Prostate gland (tissue), 2 donors: ENCODE results near the gene OPN1SW. TPM values are rescaled to one million over a fixed set of nuclear protein-coding genes. Genes with fewer than 3 reads are reported as not detected.
A peak's percentile ranks its signal among the peaks of the same experiment; 100 is the strongest.

ENCODE experiments used
- DNase-seq: peaks from one replicate; pipeline ENCODE4 v3.0.0-alpha.2; 2019; ENCODE audit warnings: low spot score
- H3K27ac ChIP-seq, 2 donors: fragments of 200-600 bp; sonication (generic); 2 replicates each; pipeline ENCODE4 v1.5.1; 2017 to 2019
- H3K27me3 ChIP-seq: fragments of 200-600 bp; sonication (generic); replicated peaks from 2 replicates; pipeline ENCODE4 v1.5.1; 2019; ENCODE audit not compliant: insufficient read depth
- H3K36me3 ChIP-seq, 2 donors: fragments of 200-600 bp; sonication (generic); 1 replicate in 1 of 2; 2 replicates in 1 of 2; pipeline versions ENCODE4 v1.5.1 to v1.8.1; 2017 to 2019
- H3K4me1 ChIP-seq: fragments of 200-600 bp; sonication (generic); replicated peaks from 2 replicates; pipeline ENCODE4 v1.5.1; 2019
- H3K4me3 ChIP-seq, 2 donors: fragments of 200-600 bp; sonication (generic); 2 replicates each; pipeline ENCODE4 v1.5.1; 2017 to 2019
- H3K9me3 ChIP-seq: fragments of 200-600 bp; sonication (generic); 2 replicates; pipeline ENCODE4 v1.5.1; 2017
- POLR2A ChIP-seq: fragments of 450-650 bp; IDR thresholded peaks from one replicate; pipeline ENCODE4 v1.6.1; 2016; ENCODE audit warnings: antibody characterized with exemption, mild to moderate bottlenecking
- POLR2AphosphoS5 ChIP-seq: sonication (generic); formaldehyde crosslinking; IDR thresholded peaks from one replicate; pipeline ENCODE4 v1.6.1; 2017; ENCODE audit warnings: antibody characterized with exemption
- WGBS: methylation state at CpG from one replicate; pipeline ENCODE4 v1.1.5; 2018; 5-methylcytosine and 5-hydroxymethylcytosine counted together
- intact Hi-C: fragments of 100-400 bp; cut with DNase I; formaldehyde crosslinking; loops from one replicate; pipeline ENCODE4 v1.14.2; 2022
- total RNA-seq, 2 donors: library from RNA; depleted of rRNA; stranded (reverse); fragments of >200 nt; gene quantifications; one replicate each; pipeline ENCODE4 v1.1.0, GENCODE V29; 2016
- TF ChIP-seq, protein P1 (sequence below), 4 experiments: fragments of 200-600 bp in 2 of 4; fragments of 450-650 bp in 2 of 4; sonication (generic) in 2 of 4; IDR thresholded peaks; 1 replicate in 3 of 4; 2 replicates in 1 of 4; pipeline ENCODE4 v1.5.1; 2016 to 2019; ENCODE audit warnings: antibody characterized with exemption in 4 of 4, mild to moderate bottlenecking in 2 of 4, moderate library complexity in 2 of 4

Gene OPN1SW
- total RNA-seq, 2 donors from 2014 or later, result not detected

DNA sequence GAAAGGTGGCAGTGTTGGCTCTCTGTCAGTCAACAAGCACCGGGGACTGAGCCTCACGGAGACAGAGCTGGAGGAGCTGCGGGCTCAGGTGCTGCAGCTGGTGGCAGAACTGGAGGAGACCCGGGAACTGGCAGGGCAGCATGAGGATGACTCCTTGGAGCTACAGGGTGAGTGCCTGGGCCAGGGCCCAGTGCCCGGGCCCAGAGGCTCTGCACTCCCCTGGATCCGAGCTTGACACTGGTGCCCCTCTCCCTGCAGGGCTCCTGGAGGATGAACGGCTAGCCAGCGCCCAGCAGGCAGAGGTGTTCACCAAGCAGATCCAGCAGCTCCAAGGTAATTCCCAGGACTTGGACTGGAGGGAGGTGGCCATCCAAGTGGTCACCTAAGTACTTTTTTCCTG lies 18.8 kb upstream of the OPN1SW start:
- no peak for DNase-seq
- H3K9me3 ChIP-seq, result no peaks in the 10 kb centered on the region
- intact Hi-C loops, result loop anchor here (5.0 kb wide), 2 partner anchors 33 to 37 kb away; no protein-coding TSS in a partner anchor
- no peaks in the 10 kb centered on the region for H3K4me1 ChIP-seq
- WGBS, result 90% methylated on average over 8 of the region's 8 CpGs
- TF ChIP-seq, protein P1, sequence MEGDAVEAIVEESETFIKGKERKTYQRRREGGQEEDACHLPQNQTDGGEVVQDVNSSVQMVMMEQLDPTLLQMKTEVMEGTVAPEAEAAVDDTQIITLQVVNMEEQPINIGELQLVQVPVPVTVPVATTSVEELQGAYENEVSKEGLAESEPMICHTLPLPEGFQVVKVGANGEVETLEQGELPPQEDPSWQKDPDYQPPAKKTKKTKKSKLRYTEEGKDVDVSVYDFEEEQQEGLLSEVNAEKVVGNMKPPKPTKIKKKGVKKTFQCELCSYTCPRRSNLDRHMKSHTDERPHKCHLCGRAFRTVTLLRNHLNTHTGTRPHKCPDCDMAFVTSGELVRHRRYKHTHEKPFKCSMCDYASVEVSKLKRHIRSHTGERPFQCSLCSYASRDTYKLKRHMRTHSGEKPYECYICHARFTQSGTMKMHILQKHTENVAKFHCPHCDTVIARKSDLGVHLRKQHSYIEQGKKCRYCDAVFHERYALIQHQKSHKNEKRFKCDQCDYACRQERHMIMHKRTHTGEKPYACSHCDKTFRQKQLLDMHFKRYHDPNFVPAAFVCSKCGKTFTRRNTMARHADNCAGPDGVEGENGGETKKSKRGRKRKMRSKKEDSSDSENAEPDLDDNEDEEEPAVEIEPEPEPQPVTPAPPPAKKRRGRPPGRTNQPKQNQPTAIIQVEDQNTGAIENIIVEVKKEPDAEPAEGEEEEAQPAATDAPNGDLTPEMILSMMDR (IDR thresholded peaks at IDR 0.05), result no peak
- H3K36me3 ChIP-seq, result no peaks in the 10 kb centered on the region
- H3K27ac ChIP-seq, result no peak overlapping the region
- no peaks in the 10 kb centered on the region for H3K27me3 ChIP-seq
- H3K4me3 ChIP-seq, result no peak overlapping the region

GRCh38 chr7:128794020-128794419 lies 18.4 kb upstream of the OPN1SW start:
- H3K4me3 ChIP-seq, result no peak overlapping the region
- H3K27me3 ChIP-seq, result no peaks in the 10 kb centered on the region
- 67% methylated on average over 3 of the region's 3 CpGs for WGBS
- no peak for TF ChIP-seq POLR2A
- TF ChIP-seq, protein P1 (IDR thresholded peaks at IDR 0.05), result no peak
- no peak for TF ChIP-seq POLR2AphosphoS5
- H3K4me1 ChIP-seq, result no peaks in the 10 kb centered on the region
- intact Hi-C loops, result loop anchor here (5.0 kb wide), 2 partner anchors 33 to 37 kb away; no protein-coding TSS in a partner anchor
- no peaks in the 10 kb centered on the region for H3K9me3 ChIP-seq
- H3K27ac ChIP-seq, result no peak overlapping the region
- no peak for DNase-seq
- no peaks in the 10 kb centered on the region for H3K36me3 ChIP-seq

DNA sequence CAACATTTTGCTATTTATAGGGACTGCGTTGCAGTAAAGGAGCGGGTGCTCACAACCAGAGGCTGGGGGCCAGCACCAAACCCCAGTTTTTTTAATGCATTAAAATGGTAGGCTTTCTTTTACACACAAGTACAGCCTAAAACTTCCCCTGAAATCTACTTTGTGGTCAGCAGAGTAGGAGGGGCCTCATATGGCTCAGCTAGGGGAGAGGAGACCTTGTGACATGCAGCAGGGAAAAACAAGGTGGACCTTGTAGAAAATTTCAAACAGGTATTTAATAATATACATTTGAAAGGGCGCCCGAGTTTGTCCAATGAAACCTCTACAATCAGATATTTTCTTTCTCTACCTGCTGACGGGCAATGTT lies 17.6 kb upstream of the OPN1SW start:
- no peak overlapping the region for H3K27ac ChIP-seq
- H3K36me3 ChIP-seq, result no peaks in the 10 kb centered on the region
- 93% methylated on average over 5 of the region's 5 CpGs for WGBS
- TF ChIP-seq POLR2AphosphoS5 (no peak), POLR2A (no peak)
- TF ChIP-seq, protein P1 (IDR thresholded peaks at IDR 0.05), result no peak
- no peaks in the 10 kb centered on the region for H3K4me1 ChIP-seq
- no peak overlapping the region for H3K4me3 ChIP-seq
- no peaks in the 10 kb centered on the region for H3K9me3 ChIP-seq
- no peaks in the 10 kb centered on the region for H3K27me3 ChIP-seq
- intact Hi-C loops, result loop anchor here (5.0 kb wide), 2 partner anchors 34 to 36 kb away; no protein-coding TSS in a partner anchor
- DNase-seq, result no peak

DNA sequence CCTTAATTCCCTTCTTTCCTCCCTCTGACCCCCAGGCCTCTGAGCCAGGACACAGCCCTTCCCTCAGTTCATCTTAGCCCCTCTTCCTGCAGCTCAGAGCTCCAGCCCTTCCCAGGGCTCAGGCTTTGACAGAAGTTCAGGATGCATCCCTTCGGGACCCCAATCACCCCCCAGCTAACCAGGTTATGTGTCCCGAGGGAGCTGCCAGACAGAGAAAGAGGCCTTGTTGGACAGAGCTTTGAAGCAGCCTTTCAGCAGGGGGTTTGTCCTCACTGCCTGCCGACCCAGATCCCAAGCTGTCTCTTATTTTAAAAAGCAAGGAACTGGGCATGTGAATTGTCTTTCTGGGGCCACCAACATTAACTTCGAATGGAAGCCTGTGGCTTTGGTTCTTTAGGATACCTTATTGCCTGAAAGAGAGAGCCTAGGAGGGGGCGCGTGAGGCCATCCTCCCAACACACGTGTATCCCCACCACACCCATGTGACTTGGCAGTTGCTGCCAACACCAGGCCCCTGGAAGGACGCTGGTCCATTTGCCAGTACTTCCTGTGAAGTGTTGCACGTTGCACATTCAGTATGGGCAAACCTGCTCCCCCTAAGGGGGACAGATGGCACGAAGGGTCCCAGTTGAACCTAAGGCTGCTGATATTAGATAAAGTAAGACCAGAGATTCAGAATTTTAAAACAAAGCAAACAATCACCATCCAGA lies 17.0 kb upstream of the OPN1SW start:
- Histone ChIP-seq H3K4me1 (no peaks in the 10 kb centered on the region), H3K27me3 (no peaks in the 10 kb centered on the region), H3K36me3 (no peaks in the 10 kb centered on the region), H3K9me3 (no peaks in the 10 kb centered on the region), H3K4me3 (no peak overlapping the region), H3K27ac (peak overlapping the region in 1 of 2 donors; percentile 76)
- WGBS, result 65% methylated on average over 10 of the region's 10 CpGs
- no peak for TF ChIP-seq POLR2A
- TF ChIP-seq, protein P1 (IDR thresholded peaks at IDR 0.05), result no peak
- TF ChIP-seq POLR2AphosphoS5, result no peak
- intact Hi-C loops, result loop anchor here (5.0 kb wide), 2 partner anchors 35 kb away; no protein-coding TSS in a partner anchor
- DNase-seq, result no peak

DNA sequence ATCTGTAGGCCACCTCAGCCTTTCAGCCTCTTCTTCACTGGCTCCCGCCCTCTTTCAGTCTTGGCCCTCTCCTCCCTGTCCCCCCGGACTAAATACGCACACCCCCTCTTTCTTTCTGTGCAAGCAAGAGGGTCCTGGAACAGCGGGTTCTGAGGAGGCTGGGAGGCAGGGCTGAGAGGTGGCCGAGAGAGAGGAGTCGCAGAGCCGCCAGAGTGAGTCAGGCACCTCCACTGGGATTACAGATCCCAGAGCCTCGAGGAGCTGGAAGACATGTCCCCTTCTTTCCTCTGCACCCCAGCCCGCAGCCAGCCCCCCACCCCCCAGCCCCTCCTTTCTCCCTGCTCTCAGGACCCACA lies 16.4 kb upstream of the OPN1SW start:
- Histone ChIP-seq H3K27ac (peak overlapping the region; percentile 76 to 77), H3K4me3 (peak overlapping the region; percentile 75 to 89)
- 15% methylated on average over 9 of the region's 9 CpGs for WGBS

More for the DNA sequence above, 16.4 kb upstream of the OPN1SW start:
- Histone ChIP-seq H3K4me1 (no peaks in the 10 kb centered on the region), H3K9me3 (no peaks in the 10 kb centered on the region), H3K36me3 (no peaks in the 10 kb centered on the region), H3K27me3 (no peaks in the 10 kb centered on the region)
- TF ChIP-seq, protein P1 (IDR thresholded peaks at IDR 0.05), result no peak
- TF ChIP-seq POLR2A, result no peak
- DNase-seq, result no peak
- intact Hi-C loops, result loop anchor here (5.0 kb wide), 2 partner anchors 35 kb away; no protein-coding TSS in a partner anchor
